CD4-positive, alpha-beta memory T cell (primary cell): ENCODE data around the gene CLCNKA. TPM values are rescaled to one million over a fixed set of nuclear protein-coding genes. Genes with fewer than 3 reads are reported as not detected.

ENCODE experiments used
- CTCF ChIA-PET: fragments of 350-600 bp; sonication (Branson Sonifier 250); formaldehyde crosslinking; loops from one replicate; lab custom pipeline; 2021; ENCODE audit warnings: inconsistent platforms; ENCODE audit not compliant: partially characterized antibody; lab: Charles Lee
- POLR2A ChIA-PET: fragments of 350-600 bp; sonication (Branson Sonifier 250); formaldehyde crosslinking; loops from one replicate; lab custom pipeline; 2021; ENCODE audit not compliant: partially characterized antibody; lab: Charles Lee
- DNase-seq, 5 donors: peaks; one replicate each; pipeline versions ENCODE4 v3.0.0 to v3.0.0-alpha.2; 2020 to 2022; ENCODE audit warnings: mixed read lengths in 1 of 5
- H3K27ac ChIP-seq: one replicate; pipeline ENCODE4 v1.7.0; 2013; ENCODE audit warnings: low read depth, low read length
- H3K27me3 ChIP-seq: 2 replicates; pipeline ENCODE4 v1.7.0; 2013; ENCODE audit warnings: mild to moderate bottlenecking, low read length, moderate library complexity; ENCODE audit not compliant: insufficient read depth
- H3K36me3 ChIP-seq: 2 replicates; pipeline ENCODE4 v1.7.0; 2013; ENCODE audit warnings: mild to moderate bottlenecking, low read length, moderate library complexity; ENCODE audit not compliant: insufficient read depth
- H3K4me1 ChIP-seq: 2 replicates; pipeline ENCODE4 v1.7.0; 2013; ENCODE audit warnings: mild to moderate bottlenecking, low read length, moderate library complexity; ENCODE audit not compliant: insufficient read depth
- H3K4me3 ChIP-seq, 2 donors: one replicate each; pipeline ENCODE4 v1.7.0; 2013; ENCODE audit warnings: low read length in 2 of 2, mild to moderate bottlenecking in 1 of 2
- H3K9me3 ChIP-seq, 2 donors: one replicate each; pipeline ENCODE4 v1.7.0; 2013; ENCODE audit warnings: low read length in 2 of 2, control low read depth in 1 of 2; ENCODE audit not compliant: control insufficient read depth in 1 of 2
- H3K27ac Mint-ChIP-seq, 7 donors: one replicate each; pipeline ENCODE4 v1.8.0; 2020 to 2021; ENCODE audit warnings: mixed read lengths in 7 of 7, mild to moderate bottlenecking in 6 of 7, inconsistent platforms in 3 of 7, moderate library complexity in 3 of 7
- H3K27me3 Mint-ChIP-seq, 2 donors: one replicate each; pipeline ENCODE4 v1.8.0; 2020 to 2021; ENCODE audit warnings: mixed read lengths in 2 of 2
- H3K36me3 Mint-ChIP-seq, 2 donors: one replicate each; pipeline ENCODE4 v1.8.0; 2020 to 2021; ENCODE audit warnings: mixed read lengths in 2 of 2, inconsistent platforms in 1 of 2, mild to moderate bottlenecking in 1 of 2
- H3K4me1 Mint-ChIP-seq, 4 donors: one replicate each; pipeline ENCODE4 v1.8.0; 2020 to 2021; ENCODE audit warnings: mixed read lengths in 4 of 4, mild to moderate bottlenecking in 1 of 4
- H3K4me3 Mint-ChIP-seq, 8 donors: one replicate each; pipeline ENCODE4 v1.8.0; 2020 to 2021; ENCODE audit warnings: mixed read lengths in 8 of 8, mild to moderate bottlenecking in 7 of 8, moderate library complexity in 6 of 8, inconsistent platforms in 3 of 8
- H3K9me3 Mint-ChIP-seq, 8 donors: one replicate each; pipeline ENCODE4 v1.8.0; 2020 to 2021; ENCODE audit warnings: mixed read lengths in 8 of 8, mild to moderate bottlenecking in 5 of 8, inconsistent platforms in 3 of 8, moderate library complexity in 1 of 8
- intact Hi-C: fragments of 100-400 bp; cut with micrococcal nuclease; formaldehyde crosslinking; loops from one replicate; pipeline ENCODE4 v1.15.1; 2023
- polyA plus RNA-seq, 2 donors: library from polyadenylated mRNA; unstranded; fragments of 300-500 nt; fragmentation: Illumina TruSeq; gene quantifications; one replicate each; pipeline ENCODE4 v1.2.3, GENCODE V29; 2021
- total RNA-seq, 2 experiments: library from RNA; stranded (reverse); gene quantifications; one replicate each; pipeline ENCODE4 v1.2.3, GENCODE V29; 2021

Gene CLCNKA
- total and polyA plus RNA-seq, 4 experiments from 2014 or later, result not detected

DNA sequence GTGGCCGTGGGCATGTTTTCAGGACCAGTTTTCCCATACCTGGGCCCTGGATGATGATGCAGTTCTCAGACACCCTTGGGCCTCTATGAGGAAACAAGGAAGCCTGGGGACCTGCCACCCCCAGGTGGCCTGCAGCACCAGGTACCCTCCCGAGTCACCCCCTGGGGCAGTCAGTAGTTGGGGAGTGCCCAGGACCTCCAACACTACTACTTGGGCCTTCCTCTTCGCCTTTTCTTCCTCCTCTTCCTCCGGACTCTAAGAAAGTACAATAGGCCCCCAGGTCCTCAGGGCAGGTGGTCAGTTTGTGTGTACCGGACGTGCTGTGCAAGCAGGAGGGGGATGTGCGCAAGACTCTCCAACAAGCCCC, 29.7 kb upstream of the CLCNKA start:
- Mint-ChIP-seq H3K9me3 (no peaks in the 10 kb centered on the region), H3K4me3 (no peak overlapping the region), H3K27ac (no peak overlapping the region), H3K27me3 (no peaks in the 10 kb centered on the region), H3K4me1 (no peaks in the 10 kb centered on the region), H3K36me3 (no peaks in the 10 kb centered on the region)
- no peak overlapping the region for H3K4me3 ChIP-seq
- H3K4me1 ChIP-seq, result no peaks in the 10 kb centered on the region
- intact Hi-C loops, result no loop called here
- DNase-seq, result no peak
- H3K36me3 ChIP-seq, result no peaks in the 10 kb centered on the region
- H3K9me3 ChIP-seq, result no peaks in the 10 kb centered on the region
- ChIA-PET CTCF (no interaction called here), POLR2A (no interaction called here)
- no peaks in the 10 kb centered on the region for H3K27me3 ChIP-seq
- H3K27ac ChIP-seq, result no peak overlapping the region

DNA sequence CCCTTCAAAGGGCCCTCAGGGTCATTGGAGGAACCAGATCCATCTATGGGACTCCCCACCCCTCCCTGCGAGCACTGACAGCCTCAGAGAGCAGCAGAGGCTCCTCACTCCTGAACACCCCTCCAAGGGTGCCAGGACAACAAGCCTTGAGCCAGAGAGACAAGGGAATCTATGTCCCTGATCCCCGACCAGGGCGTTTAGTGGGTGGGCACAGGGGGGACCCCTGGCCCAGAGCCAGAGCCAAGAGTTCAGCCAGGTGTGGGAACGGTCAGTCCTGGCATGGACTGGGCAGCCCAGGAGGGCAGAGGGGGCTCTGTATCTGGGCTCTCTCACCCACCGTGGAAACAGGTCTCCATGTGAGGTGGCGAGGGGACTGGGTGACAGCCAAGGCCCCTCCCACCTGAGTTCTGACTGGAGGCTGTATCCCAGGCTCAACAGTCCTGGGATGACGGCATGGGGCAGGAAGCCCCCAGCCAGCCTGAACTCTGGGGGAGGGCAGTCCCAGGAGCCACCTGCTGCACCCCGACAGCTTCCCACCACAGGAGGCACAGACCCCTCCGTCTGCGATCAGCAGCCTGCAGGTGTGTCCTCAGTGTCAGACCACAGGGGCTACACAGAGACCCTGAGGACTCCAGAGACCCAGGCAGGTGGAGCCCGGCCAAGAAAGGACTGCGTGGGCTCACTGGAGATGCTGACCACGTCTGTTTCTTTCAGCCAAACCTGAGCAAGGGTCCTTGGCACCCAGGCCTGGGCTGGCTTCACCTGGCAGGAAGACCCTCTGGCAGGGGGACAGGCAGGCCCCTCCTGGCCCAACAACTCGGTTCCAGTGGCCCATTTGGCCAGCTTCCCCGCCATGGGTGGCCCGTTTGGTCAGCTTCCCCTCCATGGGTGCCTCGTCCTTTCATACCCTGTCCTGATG, 29.0 kb upstream of the CLCNKA start:
- Histone ChIP-seq H3K27ac (no peak overlapping the region), H3K27me3 (no peaks in the 10 kb centered on the region), H3K36me3 (no peaks in the 10 kb centered on the region), H3K4me1 (no peaks in the 10 kb centered on the region), H3K9me3 (no peaks in the 10 kb centered on the region), H3K4me3 (no peak overlapping the region)
- no peak overlapping the region for H3K4me3 Mint-ChIP-seq
- no peak for DNase-seq
- intact Hi-C loops, result no loop called here
- ChIA-PET CTCF (interaction anchor here (2.6 kb wide), 1 partner anchor 178 kb away, joined by 17 read pairs; no protein-coding TSS in a partner anchor), POLR2A (no interaction called here)
- H3K27me3 Mint-ChIP-seq, result no peaks in the 10 kb centered on the region
- no peaks in the 10 kb centered on the region for H3K9me3 Mint-ChIP-seq
- H3K4me1 Mint-ChIP-seq, result no peaks in the 10 kb centered on the region
- no peak overlapping the region for H3K27ac Mint-ChIP-seq
- no peaks in the 10 kb centered on the region for H3K36me3 Mint-ChIP-seq

DNA sequence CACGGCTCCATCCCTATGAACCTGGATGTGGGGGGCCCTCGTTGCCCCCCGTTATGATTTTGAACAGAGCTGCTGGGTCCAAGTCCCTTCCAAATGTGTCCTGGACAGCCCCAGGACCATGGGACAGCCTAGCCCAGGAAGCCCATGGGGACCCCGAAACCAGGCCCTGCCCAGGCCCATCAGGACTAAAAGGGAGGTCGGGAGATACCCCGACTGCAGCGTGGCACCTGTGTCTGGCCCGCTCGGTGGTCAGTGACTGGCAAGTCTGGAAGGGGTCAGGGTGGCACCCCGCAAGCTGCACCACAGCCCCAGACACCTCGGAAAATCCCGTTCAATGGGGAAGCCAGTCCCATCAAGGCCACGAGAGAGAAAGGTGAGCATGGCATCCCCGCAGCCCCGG, 28.2 kb upstream of the CLCNKA start:
- Histone ChIP-seq H3K27ac (no peak overlapping the region), H3K9me3 (no peaks in the 10 kb centered on the region), H3K4me3 (no peak overlapping the region), H3K4me1 (no peaks in the 10 kb centered on the region), H3K27me3 (no peaks in the 10 kb centered on the region), H3K36me3 (no peaks in the 10 kb centered on the region)
- DNase-seq, result no peak
- intact Hi-C loops, result loop anchor here (1.0 kb wide), 3 partner anchors 178 to 201 kb away; no protein-coding TSS in a partner anchor
- Mint-ChIP-seq H3K4me1 (no peaks in the 10 kb centered on the region), H3K9me3 (no peaks in the 10 kb centered on the region), H3K27ac (no peak overlapping the region), H3K27me3 (peaks cover 0 to under 1% of the 10 kb centered on the region in 2 donors), H3K4me3 (no peak overlapping the region), H3K36me3 (no peaks in the 10 kb centered on the region)
- CTCF ChIA-PET, result interaction anchor here (1.2 to 2.6 kb wide), 3 partner anchors 10 to 191 kb away, joined by 3 to 17 read pairs (median 3); partner anchors contain the start of gene SRARP
- POLR2A ChIA-PET, result no interaction called here

DNA sequence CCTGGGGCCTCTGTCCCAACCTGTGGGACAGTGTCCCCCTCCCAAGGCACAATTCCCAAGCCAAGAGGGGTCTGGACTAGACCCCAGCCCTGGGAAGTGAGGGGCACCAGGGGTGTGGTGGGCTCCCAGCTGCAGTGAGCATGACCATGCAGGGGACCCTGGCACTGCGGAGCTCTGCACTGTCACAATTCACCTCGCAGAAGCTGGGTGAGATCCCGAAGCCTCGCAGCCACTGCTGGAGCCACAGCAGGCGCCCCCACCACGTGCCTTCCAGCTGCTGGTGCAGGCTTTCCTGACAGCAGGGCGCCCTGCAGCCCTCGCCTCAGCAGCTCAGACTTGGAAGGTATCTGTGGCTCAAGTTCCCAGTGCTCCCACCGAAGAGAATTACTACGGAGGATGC, 27.8 kb upstream of the CLCNKA start:
- Histone ChIP-seq H3K27ac (no peak overlapping the region), H3K4me3 (no peak overlapping the region), H3K27me3 (no peaks in the 10 kb centered on the region), H3K36me3 (no peaks in the 10 kb centered on the region), H3K4me1 (no peaks in the 10 kb centered on the region), H3K9me3 (no peaks in the 10 kb centered on the region)
- DNase-seq, result no peak
- Mint-ChIP-seq H3K9me3 (no peaks in the 10 kb centered on the region), H3K4me1 (no peaks in the 10 kb centered on the region), H3K4me3 (no peak overlapping the region), H3K27ac (no peak overlapping the region), H3K36me3 (no peaks in the 10 kb centered on the region), H3K27me3 (peaks cover 0 to 2% of the 10 kb centered on the region in 2 donors)
- CTCF ChIA-PET, result interaction anchor here (1.2 to 2.6 kb wide), 3 partner anchors 10 to 191 kb away, joined by 3 to 17 read pairs (median 3); partner anchors contain the start of gene SRARP
- POLR2A ChIA-PET, result no interaction called here
- intact Hi-C loops, result loop anchor here (1.0 kb wide), 3 partner anchors 179 to 202 kb away; no protein-coding TSS in a partner anchor

DNA sequence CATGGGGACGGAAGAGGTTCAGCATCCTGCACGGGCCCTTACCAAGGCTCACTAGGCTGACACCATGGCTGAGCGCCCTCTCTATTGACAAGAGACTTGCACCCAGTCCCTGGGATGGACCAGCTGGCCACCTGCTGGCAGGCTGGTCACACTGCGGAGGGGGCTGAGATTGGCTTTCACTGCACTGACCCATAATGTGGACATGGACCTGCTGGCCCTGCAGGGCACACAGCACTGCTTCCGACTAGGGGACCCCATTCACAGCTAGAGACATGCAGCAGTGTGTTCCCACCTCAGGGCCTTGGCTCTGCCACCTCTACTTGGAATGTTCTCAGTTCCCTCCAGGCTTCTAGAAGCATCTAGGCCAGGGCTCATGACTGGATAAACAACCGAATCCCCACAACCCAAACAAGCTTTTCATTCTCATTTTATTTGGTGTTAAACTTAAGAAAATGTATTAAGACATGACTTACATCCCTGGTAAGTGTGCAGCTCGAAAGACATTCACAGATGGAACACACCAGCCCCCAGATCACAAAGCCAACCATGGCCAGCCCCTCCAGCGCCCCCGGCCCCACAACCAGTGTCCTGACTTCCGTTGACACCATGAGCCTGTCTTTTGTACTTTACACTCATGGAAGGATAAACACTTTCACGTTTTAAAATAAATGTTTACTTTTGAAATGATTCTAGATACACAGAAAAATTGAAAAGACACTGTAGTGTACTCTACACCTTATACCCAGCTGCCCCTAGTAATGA, 27.1 kb upstream of the CLCNKA start:
- Mint-ChIP-seq H3K36me3 (no peaks in the 10 kb centered on the region), H3K27ac (peak overlapping the region in 2 of 7 donors; percentile 10 to 61), H3K4me1 (no peaks in the 10 kb centered on the region), H3K27me3 (peaks cover 0 to 2% of the 10 kb centered on the region in 2 donors), H3K9me3 (no peaks in the 10 kb centered on the region), H3K4me3 (no peak overlapping the region)
- intact Hi-C loops, result loop anchor here (1.0 kb wide), 3 partner anchors 179 to 202 kb away; no protein-coding TSS in a partner anchor
- H3K4me3 ChIP-seq, result no peak overlapping the region
- ChIA-PET CTCF (interaction anchor here (1.0 to 2.6 kb wide), 5 partner anchors 9 to 192 kb away, joined by 3 to 17 read pairs (median 3); partner anchors contain the start of gene SRARP), POLR2A (no interaction called here)
- no peaks in the 10 kb centered on the region for H3K4me1 ChIP-seq
- H3K36me3 ChIP-seq, result no peaks in the 10 kb centered on the region
- H3K27me3 ChIP-seq, result no peaks in the 10 kb centered on the region
- no peaks in the 10 kb centered on the region for H3K9me3 ChIP-seq
- no peak overlapping the region for H3K27ac ChIP-seq
- peak in 3 of 5 donors; percentile 26 to 50 (median 32) for DNase-seq

DNA sequence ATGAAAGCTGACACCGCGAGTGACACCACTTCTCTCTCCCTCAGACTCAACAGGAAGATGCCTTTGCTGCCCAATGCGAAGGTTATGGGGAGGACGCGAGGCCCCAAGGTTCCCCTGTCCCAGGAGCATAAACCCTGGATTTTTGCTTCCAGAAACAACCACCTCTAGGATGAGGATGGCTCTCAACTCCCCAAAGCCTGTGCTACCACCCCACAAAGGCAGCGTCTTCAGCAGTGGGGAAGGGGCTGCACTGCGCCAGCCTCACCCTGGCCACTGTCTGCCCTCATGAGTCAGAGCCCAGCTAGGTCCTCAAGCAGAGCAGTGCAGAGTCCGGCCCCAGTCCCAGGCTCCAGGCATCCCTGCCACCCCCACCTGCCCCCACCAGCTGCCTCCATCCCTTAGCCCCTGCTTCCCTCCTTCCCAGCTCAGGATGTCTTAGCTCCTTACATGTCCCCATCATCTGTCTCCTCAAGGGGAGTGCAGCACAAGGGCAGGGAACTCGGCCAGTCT, 24.7 kb upstream of the CLCNKA start:
- no peaks in the 10 kb centered on the region for H3K9me3 Mint-ChIP-seq
- CTCF ChIA-PET, result interaction anchor here (0.6 to 2.9 kb wide), 4 partner anchors 12 to 205 kb away, joined by 3 to 13 read pairs (median 4); no protein-coding TSS in a partner anchor
- H3K27me3 Mint-ChIP-seq, result peaks cover 0 to 2% of the 10 kb centered on the region in 2 donors
- Histone ChIP-seq H3K9me3 (no peaks in the 10 kb centered on the region), H3K36me3 (no peaks in the 10 kb centered on the region), H3K4me1 (no peaks in the 10 kb centered on the region), H3K27me3 (no peaks in the 10 kb centered on the region), H3K27ac (no peak overlapping the region), H3K4me3 (no peak overlapping the region)
- H3K27ac Mint-ChIP-seq, result no peak overlapping the region
- POLR2A ChIA-PET, result interaction anchor here (0.8 kb wide), 1 partner anchor 21 kb away, joined by 3 read pairs; the partner anchor contains the start of gene ZBTB17
- no peak for DNase-seq
- H3K4me1 Mint-ChIP-seq, result no peaks in the 10 kb centered on the region
- intact Hi-C loops, result no loop called here
- no peak overlapping the region for H3K4me3 Mint-ChIP-seq
- no peaks in the 10 kb centered on the region for H3K36me3 Mint-ChIP-seq
